HUES6 (cell line): ENCODE data around the gene RNF183.
"Not testable (repeated sequence)": the region's sequence is repeated elsewhere in the genome, so short reads cannot be mapped to it uniquely, and the experiment has no call there.

Experiments
- H3K27ac ChIP-seq: 2 replicates; pipeline ENCODE4 v1.7.0; 2013; ENCODE audit warnings: low read depth, mild to moderate bottlenecking, low read length, inconsistent platforms
- H3K27me3 ChIP-seq: 2 replicates; pipeline ENCODE4 v1.6.1; 2013; ENCODE audit warnings: low read length; ENCODE audit not compliant: control insufficient read depth, insufficient read depth
- H3K36me3 ChIP-seq: 2 replicates; pipeline ENCODE4 v1.6.1; 2013; ENCODE audit warnings: low read length; ENCODE audit not compliant: control insufficient read depth, insufficient read depth
- H3K4me1 ChIP-seq: 2 replicates; pipeline ENCODE4 v1.6.1; 2013; ENCODE audit warnings: low read length; ENCODE audit not compliant: control insufficient read depth, insufficient read depth
- H3K4me3 ChIP-seq: 2 replicates; pipeline ENCODE4 v1.5.1; 2013; ENCODE audit warnings: low read depth, low read length
- H3K9ac ChIP-seq: one replicate; pipeline ENCODE4 v1.6.1; 2013; ENCODE audit warnings: mild to moderate bottlenecking, low read length
- H3K9me3 ChIP-seq: 2 replicates; pipeline ENCODE4 v1.6.1; 2013; ENCODE audit warnings: low read depth, low read length; ENCODE audit not compliant: control insufficient read depth, insufficient read depth

Gene RNF183

GRCh38 chr9:113269355-113269754, 33.8 kb downstream of the RNF183 start:
- peaks cover 57% of the 10 kb centered on the region for H3K36me3 ChIP-seq

GRCh38 chr9:113267911-113268566, 35.1 kb downstream of the RNF183 start:
- Histone ChIP-seq H3K27ac (no peak overlapping the region), H3K9me3 (no peaks in the 10 kb centered on the region), H3K4me1 (no peaks in the 10 kb centered on the region), H3K9ac (no peak overlapping the region), H3K4me3 (no peak overlapping the region), H3K27me3 (no peaks in the 10 kb centered on the region), H3K36me3 (peaks cover 55% of the 10 kb centered on the region)

More at GRCh38 chr9:113269355-113269754, 33.8 kb downstream of the RNF183 start:
- H3K9me3 ChIP-seq = no peaks in the 10 kb centered on the region
- H3K27me3 ChIP-seq = no peaks in the 10 kb centered on the region
- H3K27ac ChIP-seq = no peak overlapping the region
- H3K4me3 ChIP-seq = no peak overlapping the region
- H3K9ac ChIP-seq = no peak overlapping the region
- H3K4me1 ChIP-seq = no peaks in the 10 kb centered on the region

- Histone ChIP-seq H3K4me1 (no peaks in the 10 kb centered on the region), H3K9me3 (no peaks in the 10 kb centered on the region), H3K9ac (no peak overlapping the region), H3K27me3 (no peaks in the 10 kb centered on the region), H3K36me3 (peaks cover 53% of the 10 kb centered on the region), H3K27ac (no peak overlapping the region), H3K4me3 (no peak overlapping the region)
These were observed 37.0 kb downstream of the RNF183 start for GRCh38 chr9:113266174-113266573.

- no peak overlapping the region for H3K9ac ChIP-seq
- no peaks in the 10 kb centered on the region for H3K27me3 ChIP-seq
- no peak overlapping the region for H3K4me3 ChIP-seq
- no peak overlapping the region for H3K27ac ChIP-seq
- peaks cover 51% of the 10 kb centered on the region for H3K36me3 ChIP-seq
- no peaks in the 10 kb centered on the region for H3K9me3 ChIP-seq
- H3K4me1 ChIP-seq = no peaks in the 10 kb centered on the region
These were observed 41.1 kb downstream of the RNF183 start for GRCh38 chr9:113261917-113262671.

GRCh38 chr9:113258282-113258681, 44.9 kb downstream of the RNF183 start:
- no peaks in the 10 kb centered on the region for H3K9me3 ChIP-seq
- H3K4me1 ChIP-seq = no peaks in the 10 kb centered on the region
- no peak overlapping the region for H3K27ac ChIP-seq
- no peaks in the 10 kb centered on the region for H3K27me3 ChIP-seq
- peaks cover 53% of the 10 kb centered on the region for H3K36me3 ChIP-seq
- H3K9ac ChIP-seq = no peak overlapping the region
- no peak overlapping the region for H3K4me3 ChIP-seq

GRCh38 chr9:113257863-113258262, 45.3 kb downstream of the RNF183 start:
- no peaks in the 10 kb centered on the region for H3K4me1 ChIP-seq
- peaks cover 53% of the 10 kb centered on the region for H3K36me3 ChIP-seq
- no peak overlapping the region for H3K27ac ChIP-seq
- no peak overlapping the region for H3K4me3 ChIP-seq
- H3K9me3 ChIP-seq = no peaks in the 10 kb centered on the region
- H3K27me3 ChIP-seq = no peaks in the 10 kb centered on the region
- H3K9ac ChIP-seq = no peak overlapping the region

GRCh38 chr9:113255438-113255837, 47.7 kb downstream of the RNF183 start:
- Histone ChIP-seq H3K27ac (no peak overlapping the region), H3K9ac (no peak overlapping the region), H3K27me3 (no peaks in the 10 kb centered on the region), H3K9me3 (no peaks in the 10 kb centered on the region), H3K4me3 (no peak overlapping the region), H3K4me1 (no peaks in the 10 kb centered on the region), H3K36me3 (peaks cover 32% of the 10 kb centered on the region)

GRCh38 chr9:113254991-113255390, 48.2 kb downstream of the RNF183 start:
- H3K27me3 ChIP-seq = no peaks in the 10 kb centered on the region
- H3K4me3 ChIP-seq = no peak overlapping the region
- H3K9ac ChIP-seq = no peak overlapping the region
- H3K36me3 ChIP-seq = peaks cover 27% of the 10 kb centered on the region
- no peak overlapping the region for H3K27ac ChIP-seq
- H3K9me3 ChIP-seq = no peaks in the 10 kb centered on the region
- no peaks in the 10 kb centered on the region for H3K4me1 ChIP-seq

- no peak overlapping the region for H3K27ac ChIP-seq
- H3K9ac ChIP-seq = no peak overlapping the region
- H3K9me3 ChIP-seq = peaks cover 3% of the 10 kb centered on the region; the same call in 1 of the 2 replicates
- no peaks in the 10 kb centered on the region for H3K36me3 ChIP-seq
- H3K4me3 ChIP-seq = no peak overlapping the region
- no peaks in the 10 kb centered on the region for H3K4me1 ChIP-seq
- H3K27me3 ChIP-seq = no peaks in the 10 kb centered on the region
These were observed 52.4 kb downstream of the RNF183 start for GRCh38 chr9:113250807-113251206.

- not testable (repeated sequence) for H3K27ac ChIP-seq, H3K4me3 ChIP-seq, H3K36me3 ChIP-seq, H3K9ac ChIP-seq, H3K9me3 ChIP-seq, H3K4me1 ChIP-seq, H3K27me3 ChIP-seq
These were observed 53.5 kb downstream of the RNF183 start for GRCh38 chr9:113249661-113250060.

GRCh38 chr9:113247640-113248039, 55.5 kb downstream of the RNF183 start:
- no peaks in the 10 kb centered on the region for H3K27me3 ChIP-seq
- no peak overlapping the region for H3K9ac ChIP-seq
- no peak overlapping the region for H3K4me3 ChIP-seq
- no peaks in the 10 kb centered on the region for H3K36me3 ChIP-seq
- H3K4me1 ChIP-seq = no peaks in the 10 kb centered on the region
- no peak overlapping the region for H3K27ac ChIP-seq
- H3K9me3 ChIP-seq = peaks cover 3% of the 10 kb centered on the region; the same call in 1 of the 2 replicates
